Omental fat pad (tissue), 4 donors: Measurements from ENCODE around the gene PLAAT2. TPM values are rescaled to one million over a fixed set of nuclear protein-coding genes. Genes with fewer than 3 reads are reported as not detected.

Experiments used
- ATAC-seq: fragments of 150-250 bp; one replicate; pipeline ENCODE4 v1.9.1; 2016; ENCODE audit warnings: mild to moderate bottlenecking, moderate library complexity; ENCODE audit not compliant: low FRiP score
- DNase-seq: peaks from one replicate; pipeline ENCODE4 v3.0.0-alpha.2; 2019; ENCODE audit warnings: low spot score
- CTCF ChIP-seq, 3 donors: fragments of 450-650 bp; IDR thresholded peaks; one replicate each; pipeline ENCODE4 v1.5.1; 2016 to 2017; ENCODE audit warnings: antibody characterized with exemption in 3 of 3, mild to moderate bottlenecking in 3 of 3, moderate library complexity in 2 of 3
- total RNA-seq, 4 donors: library from RNA; depleted of rRNA; stranded (reverse); fragments of >200 nt; gene quantifications; one replicate each; pipeline ENCODE4 v1.1.0, GENCODE V29; 2016

The PLAAT2 gene
- total RNA-seq, 4 donors from 2014 or later = 0.65 TPM; not detected in 3

DNA sequence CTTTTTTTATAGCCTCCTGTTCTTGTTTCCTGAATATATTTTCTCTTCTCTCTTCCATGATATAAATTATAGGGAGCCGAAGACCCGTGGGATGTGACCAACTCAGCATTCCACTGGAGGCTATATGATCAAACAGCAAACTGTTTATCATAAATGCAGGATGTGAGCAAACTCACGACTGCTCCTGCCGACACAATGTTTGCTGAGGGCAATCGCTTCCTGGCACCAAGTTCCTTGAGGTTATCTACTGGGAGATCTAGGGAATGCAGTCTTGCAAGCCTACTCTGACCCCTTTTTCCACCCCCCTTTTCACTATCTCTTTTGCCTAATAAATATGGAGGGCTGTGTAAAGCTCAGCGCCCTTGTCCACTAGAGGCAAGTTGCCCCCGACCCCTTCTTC, 40.0 kb downstream of the PLAAT2 start:
- no peak for DNase-seq
- ATAC-seq = no peak
- TF ChIP-seq CTCF (IDR thresholded peaks at IDR 0.05) = no peak

DNA sequence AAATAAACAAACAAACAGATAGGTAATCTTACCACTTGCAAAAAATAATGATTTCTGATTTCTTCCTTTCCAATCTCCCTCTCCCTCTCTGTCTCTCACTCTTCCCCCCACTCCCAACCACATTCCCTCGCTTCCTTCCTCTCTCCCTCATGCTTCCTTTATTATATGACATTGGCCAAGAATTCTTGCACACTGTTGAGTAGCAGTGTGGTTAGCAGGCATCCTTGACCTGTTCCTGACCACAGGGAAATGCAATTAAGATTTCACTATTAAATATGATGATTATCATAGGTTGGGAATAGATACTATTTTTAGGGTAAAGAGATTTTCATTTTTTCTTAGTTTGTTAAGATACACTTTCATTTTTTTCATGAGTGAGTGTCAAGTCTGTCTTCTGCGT, 41.3 kb downstream of the PLAAT2 start:
- TF ChIP-seq CTCF (IDR thresholded peaks at IDR 0.05) = no peak
- DNase-seq (no peak), ATAC-seq (no peak)

DNA sequence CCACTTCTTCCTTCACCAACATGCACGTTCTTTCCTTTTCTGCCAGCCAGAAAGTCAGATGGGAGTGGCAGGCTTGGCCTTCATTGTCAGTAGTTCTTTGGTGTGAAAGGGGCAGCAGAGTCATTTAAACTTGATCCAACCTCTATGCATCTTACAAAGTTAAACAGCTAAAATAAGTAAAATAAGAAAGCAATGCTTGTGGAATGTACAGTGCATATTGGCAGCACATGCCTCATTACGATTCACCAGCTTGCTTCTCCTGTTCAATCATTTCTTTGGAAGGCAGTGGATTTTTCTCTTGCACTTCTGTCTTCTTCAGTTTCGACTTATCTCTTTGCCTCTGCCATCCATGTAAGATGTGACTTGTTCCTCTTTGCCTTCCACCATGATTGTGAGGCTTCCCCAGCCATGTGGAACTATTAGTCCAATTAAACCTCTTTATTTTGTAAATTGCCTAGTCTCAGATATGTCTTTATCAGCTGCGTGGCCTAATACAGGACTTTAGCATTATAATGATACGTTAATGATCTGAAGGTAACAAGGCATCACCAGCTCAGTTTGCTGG, 42.5 kb downstream of the PLAAT2 start:
- DNase-seq (no peak), ATAC-seq (no peak)
- no peak for TF ChIP-seq CTCF (IDR thresholded peaks at IDR 0.05)

DNA sequence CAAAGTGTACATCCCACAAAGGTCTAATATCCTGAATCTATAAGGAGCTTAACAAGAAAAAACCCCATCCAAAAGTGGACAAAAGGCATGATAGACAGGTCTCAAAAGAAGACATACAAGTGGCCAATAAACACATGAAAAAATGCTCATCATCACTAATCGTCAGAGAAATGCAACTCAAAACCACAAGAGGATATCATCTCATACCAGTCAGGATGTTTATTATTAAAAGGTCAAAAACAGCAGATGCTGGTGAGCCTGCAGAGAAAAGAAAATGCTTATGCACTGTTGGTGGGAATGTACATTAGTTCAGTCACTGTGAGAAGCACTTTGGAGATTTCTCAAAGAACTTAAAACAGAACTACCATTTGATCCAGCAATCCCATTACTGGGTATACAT, 44.6 kb downstream of the PLAAT2 start:
- DNase-seq = no peak
- no peak for ATAC-seq
- no peak for TF ChIP-seq CTCF (IDR thresholded peaks at IDR 0.05)

DNA sequence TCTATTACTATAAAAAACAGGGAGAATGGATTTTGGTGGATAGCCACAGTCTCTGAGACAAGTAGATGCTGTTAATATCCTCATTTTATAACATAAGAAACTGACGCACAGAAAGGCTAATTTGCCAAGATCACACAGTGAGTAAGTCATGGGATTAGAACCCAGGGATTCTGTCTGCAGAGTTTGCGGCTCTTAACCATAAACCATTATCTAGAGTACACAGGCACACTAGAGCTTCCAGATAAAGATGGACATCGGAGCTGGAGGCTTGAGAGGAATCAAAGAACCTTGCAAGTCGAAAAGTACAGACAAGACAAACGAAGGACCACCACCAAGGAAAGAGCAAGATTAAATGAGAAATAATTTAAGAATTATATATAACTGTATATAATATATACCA, 46.0 kb downstream of the PLAAT2 start:
- no peak for TF ChIP-seq CTCF (IDR thresholded peaks at IDR 0.05)
- DNase-seq = no peak
- ATAC-seq = no peak

GRCh38 chr11:63516109-63516508, 47.1 kb downstream of the PLAAT2 start:
- no peak for ATAC-seq
- TF ChIP-seq CTCF (IDR thresholded peaks at IDR 0.05) = no peak
- DNase-seq = no peak

GRCh38 chr11:63512816-63513215, 50.4 kb downstream of the PLAAT2 start:
- DNase-seq (no peak), ATAC-seq (no peak)
- no peak for TF ChIP-seq CTCF (IDR thresholded peaks at IDR 0.05)
